Psoas muscle (tissue), 8 donors: ENCODE measurements around the gene NDUFS8. TPM values are rescaled to one million over a fixed set of nuclear protein-coding genes. Genes with fewer than 3 reads are reported as not detected.
A peak's percentile ranks its signal among the peaks of the same experiment; 100 is the strongest.

Experiments used
- ATAC-seq, 4 donors: fragments of 200-7000 bp; cut with Tn5 transposase; one replicate each; pipeline ENCODE4 v1.9.1; 2020; ENCODE audit warnings: moderate library complexity in 3 of 4, mild to moderate bottlenecking in 2 of 4
- DNase-seq, 2 donors: peaks; one replicate each; pipeline ENCODE4 v3.0.0-alpha.2; 2020
- H3K27ac ChIP-seq: fragments of 200-600 bp; one replicate; pipeline ENCODE4 v1.8.0; 2022
- H3K27me3 ChIP-seq, 3 donors: fragments of 200-600 bp in 1 of 3; one replicate each; pipeline versions ENCODE4 v1.6.1 to v1.8.0; 2013 to 2022; ENCODE audit warnings: low read length in 2 of 3, mild to moderate bottlenecking in 2 of 3, moderate library complexity in 1 of 3; ENCODE audit not compliant: insufficient read depth in 3 of 3
- H3K36me3 ChIP-seq, 2 donors: fragments of 200-600 bp in 1 of 2; one replicate each; pipeline versions ENCODE4 v1.6.1 to v1.8.0; 2013 to 2022; ENCODE audit warnings: low read depth in 1 of 2, mild to moderate bottlenecking in 1 of 2, moderate library complexity in 1 of 2; ENCODE audit not compliant: insufficient read depth in 1 of 2
- H3K4me1 ChIP-seq: fragments of 200-600 bp; one replicate; pipeline ENCODE4 v1.8.0; 2022
- H3K4me3 ChIP-seq: fragments of 200-600 bp; one replicate; pipeline ENCODE4 v1.8.0; 2022; ENCODE audit warnings: mild to moderate bottlenecking
- H3K9me3 ChIP-seq: fragments of 200-600 bp; one replicate; pipeline ENCODE4 v1.8.0; 2022
- WGBS, 3 donors: extraction: QIAGEN DNeasy Blood & Tissue Kit; methylation state at CpG; one replicate each; pipeline versions ENCODE4 v1.1.6 to v1.1.7; 2013; 5-methylcytosine and 5-hydroxymethylcytosine counted together
- intact Hi-C, 2 donors: fragments of 100-400 bp; cut with DNase I; formaldehyde crosslinking; loops; one replicate each; pipeline versions ENCODE4 v1.11.0 to v1.14.2; 2022
- polyA plus RNA-seq, 3 donors: library from polyadenylated mRNA; stranded (reverse); fragments of 200-250 nt; gene quantifications; one replicate each; pipeline ENCODE4 v1.2.3, GENCODE V29; 2013
- total RNA-seq, 4 donors: library from RNA; stranded (reverse); fragmentation: NEBNext Ultra II Directional in 2 of 4; extraction: Animal tissue kit (Norgen Biotek cat#: 25700) in 2 of 4; gene quantifications; one replicate each; pipeline versions ENCODE4 v1.2.1 to v1.2.4, GENCODE V29; 2021 to 2023
- TF ChIP-seq, protein P1 (sequence below): fragments of 200-600 bp; IDR thresholded peaks from one replicate; pipeline ENCODE4 v1.8.0; 2022; ENCODE audit warnings: antibody characterized with exemption
- donor health status: healthy with polysubstance abuse.
- donor health status: DM: no; HTN: no; CAD: no; lungs with moderate emphysema.
- donor health status: Bipolar disorder and iron deficiency.
- donor health status: healthy.
- donor health status: DM: yes; HTN: yes; CAD: no.
- donor health status: DM: no; HTN: no; CAD: no.
- donor health status: DM: no; HTN: no; CAD: no.
- donor health status: DM: yes; HTN: yes; CAD: no.

NDUFS8 gene
- total and polyA plus RNA-seq, 7 donors = 193 to 390 (median 257) TPM

GRCh38 chr11:68043349-68044144, 13.1 kb downstream of the NDUFS8 start:
- peak; percentile 57 to 63 for DNase-seq

DNA sequence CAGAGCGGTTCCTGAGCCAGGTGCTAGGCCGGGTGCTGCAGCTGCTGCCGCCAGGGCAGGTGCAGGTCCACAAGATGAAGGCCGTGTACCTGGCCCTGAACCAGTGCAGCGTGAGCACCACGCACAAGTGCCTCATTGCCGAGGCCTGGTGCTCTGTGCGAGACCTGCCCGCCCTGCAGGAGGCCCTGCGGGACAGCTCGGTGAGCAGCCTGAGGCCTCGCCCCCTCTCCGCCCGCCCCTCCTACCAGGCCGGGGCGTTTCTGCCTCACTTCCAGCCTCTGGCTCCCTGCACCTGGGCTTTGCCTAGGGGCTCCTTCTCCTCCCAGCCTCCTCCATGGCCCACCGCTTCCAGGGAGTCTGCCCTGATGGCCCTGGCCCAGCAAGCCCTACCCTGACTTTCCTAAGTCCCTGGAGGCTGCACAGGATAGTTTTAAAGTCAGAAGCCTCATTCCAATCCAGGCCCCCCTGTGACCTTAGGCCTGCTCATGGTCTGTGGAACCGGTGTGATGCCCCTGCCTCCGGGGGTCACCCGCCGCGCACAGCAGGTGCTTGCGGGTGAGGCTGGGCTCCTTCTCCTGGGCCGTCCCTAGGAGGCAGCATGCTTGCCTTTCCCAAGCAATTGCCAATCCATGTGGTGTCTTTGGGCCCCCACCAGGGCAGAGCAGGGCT, 13.8 kb downstream of the NDUFS8 start:
- WGBS, 3 donors = 85 to 90% (median 88%) methylated on average over 21 to 24 of the region's 24 CpGs

More at GRCh38 chr11:68043349-68044144, 13.1 kb downstream of the NDUFS8 start:
- Histone ChIP-seq H3K36me3 (peaks cover 0 to 5% of the 10 kb centered on the region in 2 donors), H3K27ac (no peak overlapping the region), H3K27me3 (no peaks in the 10 kb centered on the region), H3K4me1 (peaks cover 2% of the 10 kb centered on the region), H3K4me3 (no peak overlapping the region), H3K9me3 (no peaks in the 10 kb centered on the region)
- no peak for ATAC-seq
- intact Hi-C loops = no loop called here
- 75 to 80% (median 77%) methylated on average over 31 to 36 of the region's 36 CpGs for WGBS, 3 donors
- TF ChIP-seq, protein P1, sequence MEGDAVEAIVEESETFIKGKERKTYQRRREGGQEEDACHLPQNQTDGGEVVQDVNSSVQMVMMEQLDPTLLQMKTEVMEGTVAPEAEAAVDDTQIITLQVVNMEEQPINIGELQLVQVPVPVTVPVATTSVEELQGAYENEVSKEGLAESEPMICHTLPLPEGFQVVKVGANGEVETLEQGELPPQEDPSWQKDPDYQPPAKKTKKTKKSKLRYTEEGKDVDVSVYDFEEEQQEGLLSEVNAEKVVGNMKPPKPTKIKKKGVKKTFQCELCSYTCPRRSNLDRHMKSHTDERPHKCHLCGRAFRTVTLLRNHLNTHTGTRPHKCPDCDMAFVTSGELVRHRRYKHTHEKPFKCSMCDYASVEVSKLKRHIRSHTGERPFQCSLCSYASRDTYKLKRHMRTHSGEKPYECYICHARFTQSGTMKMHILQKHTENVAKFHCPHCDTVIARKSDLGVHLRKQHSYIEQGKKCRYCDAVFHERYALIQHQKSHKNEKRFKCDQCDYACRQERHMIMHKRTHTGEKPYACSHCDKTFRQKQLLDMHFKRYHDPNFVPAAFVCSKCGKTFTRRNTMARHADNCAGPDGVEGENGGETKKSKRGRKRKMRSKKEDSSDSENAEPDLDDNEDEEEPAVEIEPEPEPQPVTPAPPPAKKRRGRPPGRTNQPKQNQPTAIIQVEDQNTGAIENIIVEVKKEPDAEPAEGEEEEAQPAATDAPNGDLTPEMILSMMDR = no peak

GRCh38 chr11:68044898-68045351, 14.4 kb downstream of the NDUFS8 start:
- peaks cover 0 to 10% of the 10 kb centered on the region in 2 donors for H3K36me3 ChIP-seq
- WGBS, 3 donors = 91 to 92% (median 92%) methylated on average over 16 to 18 of the region's 18 CpGs
- DNase-seq (peak in 1 of 2 donors; percentile 50), ATAC-seq (no peak)
- H3K4me3 ChIP-seq = no peak overlapping the region
- H3K27me3 ChIP-seq = no peaks in the 10 kb centered on the region
- H3K27ac ChIP-seq = no peak overlapping the region
- no peaks in the 10 kb centered on the region for H3K4me1 ChIP-seq
- H3K9me3 ChIP-seq = no peaks in the 10 kb centered on the region
- TF ChIP-seq, protein P1 = no peak
- intact Hi-C loops = no loop called here

More for the DNA sequence above, 13.8 kb downstream of the NDUFS8 start:
- Histone ChIP-seq H3K4me1 (no peaks in the 10 kb centered on the region), H3K36me3 (peaks cover 0 to 9% of the 10 kb centered on the region in 2 donors), H3K27me3 (no peaks in the 10 kb centered on the region), H3K9me3 (no peaks in the 10 kb centered on the region), H3K4me3 (no peak overlapping the region), H3K27ac (no peak overlapping the region)
- ATAC-seq = no peak
- TF ChIP-seq, protein P1 = no peak
- DNase-seq = peak in 1 of 2 donors; percentile 36
- intact Hi-C loops = no loop called here

DNA sequence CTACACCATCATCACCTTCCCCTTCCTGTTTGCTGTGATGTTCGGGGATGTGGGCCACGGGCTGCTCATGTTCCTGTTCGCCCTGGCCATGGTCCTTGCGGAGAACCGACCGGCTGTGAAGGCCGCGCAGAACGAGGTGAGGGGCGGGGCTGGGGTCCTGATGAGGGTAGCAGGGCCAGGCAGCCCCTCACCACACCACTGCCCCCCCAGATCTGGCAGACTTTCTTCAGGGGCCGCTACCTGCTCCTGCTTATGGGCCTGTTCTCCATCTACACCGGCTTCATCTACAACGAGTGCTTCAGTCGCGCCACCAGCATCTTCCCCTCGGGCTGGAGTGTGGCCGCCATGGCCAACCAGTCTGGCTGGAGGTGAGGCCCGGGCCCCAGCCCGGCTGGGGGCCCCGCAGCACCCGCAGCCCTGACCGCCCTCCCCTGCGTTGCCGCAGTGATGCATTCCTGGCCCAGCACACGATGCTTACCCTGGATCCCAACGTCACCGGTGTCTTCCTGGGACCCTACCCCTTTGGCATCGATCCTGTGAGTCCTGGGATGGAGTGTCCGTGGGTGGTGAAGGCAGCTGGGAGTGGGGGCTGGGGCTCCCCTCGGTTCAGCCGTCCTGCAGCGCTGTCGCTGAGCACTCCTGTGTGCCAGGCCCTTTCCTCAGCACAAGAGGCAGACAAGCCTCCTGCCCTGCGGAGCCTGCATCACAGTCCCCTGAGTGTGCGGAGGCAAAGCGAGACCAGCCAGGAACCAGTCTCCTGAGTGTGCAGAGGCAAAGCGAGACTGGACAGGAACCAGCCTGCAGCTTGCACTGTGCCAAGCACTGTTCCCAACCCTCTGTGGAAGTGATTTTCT, 17.2 kb downstream of the NDUFS8 start:
- intact Hi-C loops = no loop called here
- DNase-seq (peak in 1 of 2 donors; percentile 43), ATAC-seq (no peak)
- no peaks in the 10 kb centered on the region for H3K9me3 ChIP-seq
- H3K27me3 ChIP-seq = no peaks in the 10 kb centered on the region
- H3K4me3 ChIP-seq = no peak overlapping the region
- peaks cover 0 to 21% of the 10 kb centered on the region in 2 donors for H3K36me3 ChIP-seq
- no peak overlapping the region for H3K27ac ChIP-seq
- H3K4me1 ChIP-seq = no peaks in the 10 kb centered on the region
- TF ChIP-seq, protein P1 = no peak
- 84 to 89% (median 88%) methylated on average over 37 of the region's 37 CpGs for WGBS, 3 donors
